ENCODE data around the gene BFSP1. TPM values are rescaled to one million over a fixed set of nuclear protein-coding genes. Genes with fewer than 3 reads are reported as not detected.

The BFSP1 gene
- total and polyA plus RNA-seq, 2 experiments from 2014 or later, result 2.7 to 4.9 TPM

DNA sequence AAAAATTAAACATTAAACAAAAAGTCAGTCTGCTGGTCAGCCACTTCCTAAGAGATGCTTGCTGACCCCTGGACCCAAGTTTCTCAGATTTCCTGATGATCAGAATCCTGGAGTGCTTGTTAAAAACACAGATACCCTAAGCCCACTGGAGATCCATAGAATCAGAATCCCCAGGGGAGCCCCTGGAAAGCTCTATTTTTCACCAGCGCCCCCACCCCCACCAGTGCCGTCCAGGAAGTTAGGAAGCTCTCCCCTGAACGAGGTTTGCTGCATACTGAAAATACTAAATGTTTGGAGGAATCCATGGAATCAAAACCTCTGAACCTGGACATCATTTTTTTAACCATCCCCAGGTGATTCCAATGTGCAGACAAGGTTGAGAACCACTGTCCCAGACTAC is 69.2 kb downstream of the BFSP1 start (continued):
- no peak for TF ChIP-seq REST (IDR thresholded peaks at IDR 0.05; ENCODE audit: unreplicated experiment)

DNA sequence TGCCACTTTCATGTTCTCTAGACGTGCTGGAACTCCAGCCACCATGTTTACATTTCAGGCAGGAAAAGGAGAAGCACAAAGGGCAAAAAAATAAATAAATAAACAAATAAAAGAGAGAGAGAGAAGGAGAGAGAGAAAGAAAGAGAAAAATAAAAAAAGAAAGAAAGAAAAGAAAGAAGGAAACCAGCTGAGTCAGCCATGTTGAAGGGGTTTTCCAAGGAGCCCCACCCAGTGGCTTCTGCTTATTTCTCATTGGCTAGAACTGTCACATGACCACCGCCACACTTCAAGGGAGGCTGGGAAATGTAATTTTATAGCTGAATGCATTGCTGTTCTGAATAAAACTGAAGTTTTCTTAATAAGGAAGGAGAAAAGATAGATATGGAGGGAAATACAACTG is 71.1 kb downstream of the BFSP1 start:
- DNase-seq (ENCODE audit: low spot score) (no peak), ATAC-seq (no peak)
- no peaks in the 10 kb centered on the region for H3K27me3 ChIP-seq (ENCODE audit: insufficient read depth)
- no peaks in the 10 kb centered on the region for H3K4me1 ChIP-seq (ENCODE audit: insufficient read depth)
- no peaks in the 10 kb centered on the region for H3K9me3 Mint-ChIP-seq
- no peak overlapping the region for H3K27ac Mint-ChIP-seq
- no peak overlapping the region for H3K4me2 ChIP-seq
- no peaks in the 10 kb centered on the region for H3K4me1 Mint-ChIP-seq
- H3K79me2 ChIP-seq (replicated peaks; ENCODE audit: insufficient read depth), result no peaks in the 10 kb centered on the region
- H3K36me3 ChIP-seq (ENCODE audit: insufficient read depth), result no peaks in the 10 kb centered on the region
- H3K4me3 ChIP-seq, result no peak overlapping the region
- H3K27ac ChIP-seq (ENCODE audit: low read depth), result no peak overlapping the region
- no peaks in the 10 kb centered on the region for H4K20me1 ChIP-seq (replicated peaks; ENCODE audit: insufficient read depth)
- H3F3A ChIP-seq (replicated peaks; ENCODE audit: low read depth), result no peaks in the 10 kb centered on the region
- peak overlapping the region; percentile 60; the same call in 1 of the 2 replicates for H2AFZ ChIP-seq
- H3K27me3 Mint-ChIP-seq (ENCODE audit: insufficient read depth, low read depth, poor library complexity), result no peaks in the 10 kb centered on the region
- no peak overlapping the region for H3K4me3 Mint-ChIP-seq
- H3K9me2 ChIP-seq (ENCODE audit: insufficient read depth), result peaks cover 5% of the 10 kb centered on the region; the same call in 1 of the 2 replicates
- H3K36me3 Mint-ChIP-seq (ENCODE audit: low read depth), result no peaks in the 10 kb centered on the region
- TF ChIP-seq STAT1 (IDR thresholded peaks at IDR 0.05; ENCODE audit: unreplicated experiment), result no peak
- TF ChIP-seq ETS1 (IDR thresholded peaks at IDR 0.05), result no peak
- TF ChIP-seq CREB1 (CRISPR knock-in tag; IDR thresholded peaks at IDR 0.05; ENCODE audit: low read depth), result no peak
- TF ChIP-seq ZNF114 (CRISPR knock-in tag; IDR thresholded peaks at IDR 0.05), result no peak
- TF ChIP-seq, protein P1, sequence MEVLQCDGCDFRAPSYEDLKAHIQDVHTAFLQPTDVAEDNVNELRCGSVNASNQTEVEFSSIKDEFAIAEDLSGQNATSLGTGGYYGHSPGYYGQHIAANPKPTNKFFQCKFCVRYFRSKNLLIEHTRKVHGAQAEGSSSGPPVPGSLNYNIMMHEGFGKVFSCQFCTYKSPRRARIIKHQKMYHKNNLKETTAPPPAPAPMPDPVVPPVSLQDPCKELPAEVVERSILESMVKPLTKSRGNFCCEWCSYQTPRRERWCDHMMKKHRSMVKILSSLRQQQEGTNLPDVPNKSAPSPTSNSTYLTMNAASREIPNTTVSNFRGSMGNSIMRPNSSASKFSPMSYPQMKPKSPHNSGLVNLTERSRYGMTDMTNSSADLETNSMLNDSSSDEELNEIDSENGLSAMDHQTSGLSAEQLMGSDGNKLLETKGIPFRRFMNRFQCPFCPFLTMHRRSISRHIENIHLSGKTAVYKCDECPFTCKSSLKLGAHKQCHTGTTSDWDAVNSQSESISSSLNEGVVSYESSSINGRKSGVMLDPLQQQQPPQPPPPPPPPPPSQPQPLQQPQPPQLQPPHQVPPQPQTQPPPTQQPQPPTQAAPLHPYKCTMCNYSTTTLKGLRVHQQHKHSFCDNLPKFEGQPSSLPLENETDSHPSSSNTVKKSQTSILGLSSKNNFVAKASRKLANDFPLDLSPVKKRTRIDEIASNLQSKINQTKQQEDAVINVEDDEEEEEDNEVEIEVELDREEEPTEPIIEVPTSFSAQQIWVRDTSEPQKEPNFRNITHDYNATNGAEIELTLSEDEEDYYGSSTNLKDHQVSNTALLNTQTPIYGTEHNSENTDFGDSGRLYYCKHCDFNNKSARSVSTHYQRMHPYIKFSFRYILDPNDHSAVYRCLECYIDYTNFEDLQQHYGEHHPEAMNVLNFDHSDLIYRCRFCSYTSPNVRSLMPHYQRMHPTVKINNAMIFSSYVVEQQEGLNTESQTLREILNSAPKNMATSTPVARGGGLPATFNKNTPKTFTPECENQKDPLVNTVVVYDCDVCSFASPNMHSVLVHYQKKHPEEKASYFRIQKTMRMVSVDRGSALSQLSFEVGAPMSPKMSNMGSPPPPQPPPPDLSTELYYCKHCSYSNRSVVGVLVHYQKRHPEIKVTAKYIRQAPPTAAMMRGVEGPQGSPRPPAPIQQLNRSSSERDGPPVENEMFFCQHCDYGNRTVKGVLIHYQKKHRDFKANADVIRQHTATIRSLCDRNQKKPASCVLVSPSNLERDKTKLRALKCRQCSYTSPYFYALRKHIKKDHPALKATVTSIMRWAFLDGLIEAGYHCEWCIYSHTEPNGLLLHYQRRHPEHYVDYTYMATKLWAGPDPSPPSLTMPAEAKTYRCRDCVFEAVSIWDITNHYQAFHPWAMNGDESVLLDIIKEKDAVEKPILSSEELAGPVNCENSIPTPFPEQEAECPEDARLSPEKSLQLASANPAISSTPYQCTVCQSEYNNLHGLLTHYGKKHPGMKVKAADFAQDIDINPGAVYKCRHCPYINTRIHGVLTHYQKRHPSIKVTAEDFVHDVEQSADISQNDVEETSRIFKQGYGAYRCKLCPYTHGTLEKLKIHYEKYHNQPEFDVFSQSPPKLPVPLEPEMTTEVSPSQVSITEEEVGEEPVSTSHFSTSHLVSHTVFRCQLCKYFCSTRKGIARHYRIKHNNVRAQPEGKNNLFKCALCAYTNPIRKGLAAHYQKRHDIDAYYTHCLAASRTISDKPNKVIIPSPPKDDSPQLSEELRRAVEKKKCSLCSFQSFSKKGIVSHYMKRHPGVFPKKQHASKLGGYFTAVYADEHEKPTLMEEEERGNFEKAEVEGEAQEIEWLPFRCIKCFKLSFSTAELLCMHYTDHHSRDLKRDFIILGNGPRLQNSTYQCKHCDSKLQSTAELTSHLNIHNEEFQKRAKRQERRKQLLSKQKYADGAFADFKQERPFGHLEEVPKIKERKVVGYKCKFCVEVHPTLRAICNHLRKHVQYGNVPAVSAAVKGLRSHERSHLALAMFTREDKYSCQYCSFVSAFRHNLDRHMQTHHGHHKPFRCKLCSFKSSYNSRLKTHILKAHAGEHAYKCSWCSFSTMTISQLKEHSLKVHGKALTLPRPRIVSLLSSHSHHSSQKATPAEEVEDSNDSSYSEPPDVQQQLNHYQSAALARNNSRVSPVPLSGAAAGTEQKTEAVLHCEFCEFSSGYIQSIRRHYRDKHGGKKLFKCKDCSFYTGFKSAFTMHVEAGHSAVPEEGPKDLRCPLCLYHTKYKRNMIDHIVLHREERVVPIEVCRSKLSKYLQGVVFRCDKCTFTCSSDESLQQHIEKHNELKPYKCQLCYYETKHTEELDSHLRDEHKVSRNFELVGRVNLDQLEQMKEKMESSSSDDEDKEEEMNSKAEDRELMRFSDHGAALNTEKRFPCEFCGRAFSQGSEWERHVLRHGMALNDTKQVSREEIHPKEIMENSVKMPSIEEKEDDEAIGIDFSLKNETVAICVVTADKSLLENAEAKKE (CRISPR knock-in tag; IDR thresholded peaks at IDR 0.05), result no peak
- no peak for TF ChIP-seq REST (IDR thresholded peaks at IDR 0.05; ENCODE audit: unreplicated experiment)
- no peak for TF ChIP-seq NANOG (IDR thresholded peaks at IDR 0.05; ENCODE audit: borderline replicate concordance)
- TF ChIP-seq POLR2AphosphoS5 (IDR thresholded peaks at IDR 0.05; ENCODE audit: low read depth), result no peak
- no peak for TF ChIP-seq EZH2 (IDR thresholded peaks at IDR 0.05; ENCODE audit: low read depth, unreplicated experiment)
